Hepatocyte (in vitro differentiated cells): ENCODE measurements around the gene HHATL. TPM values are rescaled to one million over a fixed set of nuclear protein-coding genes. Genes with fewer than 3 reads are reported as not detected.

Source experiments
- DNase-seq: peaks from one replicate; pipeline ENCODE4 v3.0.0-alpha.2; 2016; ENCODE audit warnings: low spot score
- H2AFZ ChIP-seq: fragments of 200-600 bp; sonication (generic); 2 replicates; pipeline ENCODE4 v1.6.0; 2016; ENCODE audit warnings: antibody characterized with exemption, mild to moderate bottlenecking
- H3K27ac ChIP-seq: fragments of 200-600 bp; sonication (generic); 2 replicates; pipeline ENCODE4 v1.5.1; 2016; ENCODE audit warnings: mild to moderate bottlenecking
- H3K27me3 ChIP-seq: fragments of 200-600 bp; sonication (generic); 2 replicates; pipeline ENCODE4 v1.6.1; 2016
- H3K36me3 ChIP-seq: fragments of 200-600 bp; sonication (generic); replicated peaks from 2 replicates; pipeline ENCODE4 v1.5.1; 2016; ENCODE audit warnings: low read depth; ENCODE audit not compliant: insufficient read depth
- H3K4me1 ChIP-seq: fragments of 200-600 bp; sonication (generic); 2 replicates; pipeline ENCODE4 v1.5.1; 2016; ENCODE audit warnings: mild to moderate bottlenecking, moderate library complexity; ENCODE audit not compliant: insufficient read depth
- H3K4me2 ChIP-seq: fragments of 200-600 bp; sonication (generic); 2 replicates; pipeline ENCODE4 v1.6.0; 2016
- H3K4me3 ChIP-seq: fragments of 200-600 bp; sonication (generic); 2 replicates; pipeline ENCODE4 v1.5.1; 2016; ENCODE audit warnings: mild to moderate bottlenecking
- H3K79me2 ChIP-seq: fragments of 200-600 bp; sonication (generic); 2 replicates; pipeline ENCODE4 v1.6.0; 2017; ENCODE audit warnings: mild to moderate bottlenecking
- H3K9me2 ChIP-seq: fragments of 200-600 bp; sonication (generic); replicated peaks from 2 replicates; pipeline ENCODE4 v1.6.0; 2017; ENCODE audit warnings: mild to moderate bottlenecking; ENCODE audit not compliant: insufficient read depth
- H3K9me3 ChIP-seq: fragments of 200-600 bp; sonication (generic); 2 replicates; pipeline ENCODE4 v1.5.1; 2016; ENCODE audit warnings: low read depth, mild to moderate bottlenecking
- H4K20me1 ChIP-seq: fragments of 200-600 bp; sonication (generic); 2 replicates; pipeline ENCODE4 v1.6.0; 2016; ENCODE audit warnings: mild to moderate bottlenecking; ENCODE audit not compliant: insufficient read depth, poor library complexity, severe bottlenecking
- EZH2 ChIP-seq: fragments of 200-600 bp; sonication (generic); IDR thresholded peaks from 2 replicates; pipeline ENCODE4 v1.6.1; 2016; ENCODE audit warnings: antibody characterized with exemption, mild to moderate bottlenecking, borderline replicate concordance
- EZH2phosphoT487 ChIP-seq: fragments of 200-600 bp; sonication (generic); IDR thresholded peaks from one replicate; pipeline ENCODE4 v1.6.1; 2018; ENCODE audit warnings: antibody characterized with exemption, mild to moderate bottlenecking, low read depth, moderate library complexity; ENCODE audit not compliant: unreplicated experiment, severe bottlenecking
- WGBS: methylation state at CpG from one replicate; pipeline ENCODE4 v1.1.6; 2016; ENCODE audit warnings: low lambda C conversion rate; ENCODE audit errors: missing lambda C conversion rate; 5-methylcytosine and 5-hydroxymethylcytosine counted together
- polyA plus RNA-seq: library from polyadenylated mRNA; unstranded; fragments of >200 nt; fragmentation: Nextera tagmentation; extraction: Ambion mirVana; gene quantifications from 2 replicates; pipeline ENCODE4 v1.2.1, GENCODE V29; 2016
- total RNA-seq: library from RNA; depleted of rRNA; stranded (reverse); fragments of >200 nt; gene quantifications from 2 replicates; pipeline ENCODE4 v1.2.3, GENCODE V29; 2014
- TF ChIP-seq, protein P1 (sequence below): fragments of 200-600 bp; sonication (generic); IDR thresholded peaks from 2 replicates; pipeline ENCODE4 v1.5.1; 2016; ENCODE audit warnings: antibody characterized with exemption, mild to moderate bottlenecking; ENCODE audit not compliant: poor library complexity

The HHATL gene
- total and polyA plus RNA-seq, 2 experiments from 2014 or later, result not detected

DNA sequence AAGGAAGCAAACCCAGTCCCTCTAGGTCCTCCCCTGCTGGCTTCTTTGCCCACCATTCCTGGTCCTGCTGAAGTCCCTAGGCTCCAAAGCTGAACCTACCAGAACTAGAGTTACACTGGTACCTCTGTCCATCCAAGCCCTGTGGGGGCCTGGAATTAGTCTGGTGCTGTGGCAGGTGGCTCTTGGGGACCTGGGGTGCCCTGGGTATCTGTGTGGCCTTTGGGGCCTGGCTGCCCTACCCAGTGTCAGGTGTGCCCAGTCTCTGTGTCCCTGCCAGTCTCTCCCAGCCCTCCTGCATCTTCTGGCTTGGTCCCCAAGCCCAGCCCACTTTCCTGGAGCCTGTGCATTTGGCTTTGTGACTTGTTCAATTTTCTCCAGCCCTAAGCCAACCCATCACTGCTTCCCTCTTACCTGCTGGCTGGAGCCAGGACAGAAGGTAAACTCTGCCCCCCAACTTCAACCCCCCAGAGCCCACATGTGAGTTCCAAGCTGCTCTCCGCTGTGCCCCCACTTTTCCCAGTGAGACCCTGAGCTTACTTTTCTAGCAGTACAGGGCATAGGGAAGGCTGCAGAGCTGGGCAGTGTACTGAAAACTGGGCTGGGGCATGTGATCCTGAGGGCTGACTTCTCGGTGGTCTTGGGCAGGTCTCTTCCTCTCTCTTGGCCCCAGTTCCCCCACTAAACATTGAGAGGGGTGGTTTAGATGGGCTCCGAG lies 28.3 kb upstream of the HHATL start:
- no peaks in the 10 kb centered on the region for H4K20me1 ChIP-seq
- H3K79me2 ChIP-seq, result no peaks in the 10 kb centered on the region
- H3K27ac ChIP-seq, result no peak overlapping the region
- H2AFZ ChIP-seq, result no peak overlapping the region
- H3K9me2 ChIP-seq, result no peaks in the 10 kb centered on the region
- no peaks in the 10 kb centered on the region for H3K4me1 ChIP-seq
- H3K4me3 ChIP-seq, result no peak overlapping the region
- no peaks in the 10 kb centered on the region for H3K27me3 ChIP-seq
- H3K36me3 ChIP-seq, result no peaks in the 10 kb centered on the region
- TF ChIP-seq EZH2phosphoT487 (no peak), EZH2 (no peak)
- TF ChIP-seq, protein P1, sequence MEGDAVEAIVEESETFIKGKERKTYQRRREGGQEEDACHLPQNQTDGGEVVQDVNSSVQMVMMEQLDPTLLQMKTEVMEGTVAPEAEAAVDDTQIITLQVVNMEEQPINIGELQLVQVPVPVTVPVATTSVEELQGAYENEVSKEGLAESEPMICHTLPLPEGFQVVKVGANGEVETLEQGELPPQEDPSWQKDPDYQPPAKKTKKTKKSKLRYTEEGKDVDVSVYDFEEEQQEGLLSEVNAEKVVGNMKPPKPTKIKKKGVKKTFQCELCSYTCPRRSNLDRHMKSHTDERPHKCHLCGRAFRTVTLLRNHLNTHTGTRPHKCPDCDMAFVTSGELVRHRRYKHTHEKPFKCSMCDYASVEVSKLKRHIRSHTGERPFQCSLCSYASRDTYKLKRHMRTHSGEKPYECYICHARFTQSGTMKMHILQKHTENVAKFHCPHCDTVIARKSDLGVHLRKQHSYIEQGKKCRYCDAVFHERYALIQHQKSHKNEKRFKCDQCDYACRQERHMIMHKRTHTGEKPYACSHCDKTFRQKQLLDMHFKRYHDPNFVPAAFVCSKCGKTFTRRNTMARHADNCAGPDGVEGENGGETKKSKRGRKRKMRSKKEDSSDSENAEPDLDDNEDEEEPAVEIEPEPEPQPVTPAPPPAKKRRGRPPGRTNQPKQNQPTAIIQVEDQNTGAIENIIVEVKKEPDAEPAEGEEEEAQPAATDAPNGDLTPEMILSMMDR, result no peak
- no peak overlapping the region for H3K4me2 ChIP-seq
- no peaks in the 10 kb centered on the region for H3K9me3 ChIP-seq
- DNase-seq, result no peak
- WGBS, result 90% methylated on average over 3 of the region's 3 CpGs

DNA sequence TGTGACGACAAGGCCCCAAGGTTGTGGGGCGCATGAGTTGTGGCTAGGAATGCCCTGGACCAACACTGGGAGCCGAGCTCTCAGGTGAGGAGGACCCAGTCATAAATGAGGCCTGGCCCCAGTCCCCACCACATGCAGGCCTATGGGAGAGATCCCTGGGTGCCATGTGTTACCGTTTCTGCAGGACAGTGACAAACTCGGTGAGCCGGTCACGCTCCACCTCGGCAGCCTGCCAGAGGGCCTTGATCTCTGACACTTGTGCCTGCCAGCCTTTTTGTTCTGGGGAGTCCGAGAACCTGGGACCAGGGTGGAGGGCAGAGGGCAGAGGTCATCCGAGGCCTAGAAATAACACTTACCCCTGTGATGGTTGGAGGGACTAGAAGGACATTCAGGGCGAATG lies 27.7 kb upstream of the HHATL start:
- Histone ChIP-seq H3K4me3 (no peak overlapping the region), H3K4me1 (no peaks in the 10 kb centered on the region), H3K4me2 (no peak overlapping the region), H3K9me2 (no peaks in the 10 kb centered on the region), H3K79me2 (no peaks in the 10 kb centered on the region), H3K27ac (no peak overlapping the region), H2AFZ (no peak overlapping the region), H3K36me3 (no peaks in the 10 kb centered on the region), H3K27me3 (no peaks in the 10 kb centered on the region), H3K9me3 (no peaks in the 10 kb centered on the region), H4K20me1 (no peaks in the 10 kb centered on the region)
- no peak for DNase-seq
- WGBS, result 95% methylated on average over 11 of the region's 11 CpGs
- TF ChIP-seq EZH2 (no peak), EZH2phosphoT487 (no peak)
- TF ChIP-seq, protein P1, result no peak

DNA sequence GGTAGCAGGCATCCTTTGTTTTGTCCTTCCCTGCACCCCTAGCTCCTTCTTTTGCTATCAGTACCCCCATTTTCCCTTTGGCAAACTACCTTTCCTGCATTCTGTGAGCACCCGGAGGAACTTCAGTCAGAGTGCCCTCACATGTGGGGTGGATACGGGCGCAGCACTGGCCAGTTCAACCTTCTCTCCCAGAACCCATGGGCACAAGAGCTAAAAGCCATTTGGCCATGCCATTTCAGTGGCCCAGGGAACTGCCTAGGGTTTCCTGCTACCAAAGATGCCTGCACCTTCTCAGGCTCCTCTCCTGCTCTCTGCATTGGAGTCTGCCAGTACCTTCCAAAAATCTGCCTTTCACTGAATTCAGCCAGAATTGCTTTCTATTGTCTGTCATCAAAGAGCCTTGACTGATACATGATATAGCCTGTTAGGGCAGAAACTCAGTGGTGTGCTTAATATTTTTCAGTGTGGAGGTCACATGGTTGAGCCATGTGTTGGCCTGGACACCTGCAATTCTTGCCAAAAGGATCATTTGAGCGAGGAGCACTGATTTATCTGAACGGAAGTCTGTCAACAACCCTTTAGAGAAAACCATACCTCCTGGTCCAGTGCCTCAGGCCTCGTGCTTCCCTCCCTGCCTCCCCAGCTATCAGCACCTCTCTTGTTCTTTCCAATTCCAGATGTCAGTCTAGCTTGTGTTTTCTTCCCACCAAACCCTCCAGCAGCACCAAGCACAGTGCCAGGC lies 27.0 kb upstream of the HHATL start:
- TF ChIP-seq, protein P1, result no peak
- TF ChIP-seq EZH2phosphoT487, result no peak
- Histone ChIP-seq H3K27ac (no peak overlapping the region), H3K9me3 (no peaks in the 10 kb centered on the region), H3K79me2 (no peaks in the 10 kb centered on the region), H3K27me3 (no peaks in the 10 kb centered on the region), H4K20me1 (no peaks in the 10 kb centered on the region), H3K4me1 (no peaks in the 10 kb centered on the region), H3K9me2 (no peaks in the 10 kb centered on the region), H3K4me3 (no peak overlapping the region), H2AFZ (no peak overlapping the region), H3K4me2 (no peak overlapping the region), H3K36me3 (no peaks in the 10 kb centered on the region)
- WGBS, result 84% methylated on average over 6 of the region's 6 CpGs
- no peak for DNase-seq
